HG02571 (cell line): ENCODE results near the gene APOB.
"Not testable (repeated sequence)": the region's sequence is repeated elsewhere in the genome, so short reads cannot be mapped to it uniquely, and the experiment has no call there.

Experiments
- ATAC-seq: cut with Tn5 transposase; IDR thresholded peaks from one replicate; pipeline ENCODE4 v1.9.1; 2021; ENCODE audit warnings: mild to moderate bottlenecking, moderate library complexity; ENCODE audit not compliant: unreplicated experiment

The APOB gene

GRCh38 chr2:21034156-21034971 lies 9.5 kb downstream of the APOB start:
- ATAC-seq, result no peak

GRCh38 chr2:21033237-21034155 lies 10.4 kb downstream of the APOB start:
- no peak for ATAC-seq

GRCh38 chr2:21032338-21033236 lies 11.3 kb downstream of the APOB start:
- ATAC-seq, result no peak

DNA sequence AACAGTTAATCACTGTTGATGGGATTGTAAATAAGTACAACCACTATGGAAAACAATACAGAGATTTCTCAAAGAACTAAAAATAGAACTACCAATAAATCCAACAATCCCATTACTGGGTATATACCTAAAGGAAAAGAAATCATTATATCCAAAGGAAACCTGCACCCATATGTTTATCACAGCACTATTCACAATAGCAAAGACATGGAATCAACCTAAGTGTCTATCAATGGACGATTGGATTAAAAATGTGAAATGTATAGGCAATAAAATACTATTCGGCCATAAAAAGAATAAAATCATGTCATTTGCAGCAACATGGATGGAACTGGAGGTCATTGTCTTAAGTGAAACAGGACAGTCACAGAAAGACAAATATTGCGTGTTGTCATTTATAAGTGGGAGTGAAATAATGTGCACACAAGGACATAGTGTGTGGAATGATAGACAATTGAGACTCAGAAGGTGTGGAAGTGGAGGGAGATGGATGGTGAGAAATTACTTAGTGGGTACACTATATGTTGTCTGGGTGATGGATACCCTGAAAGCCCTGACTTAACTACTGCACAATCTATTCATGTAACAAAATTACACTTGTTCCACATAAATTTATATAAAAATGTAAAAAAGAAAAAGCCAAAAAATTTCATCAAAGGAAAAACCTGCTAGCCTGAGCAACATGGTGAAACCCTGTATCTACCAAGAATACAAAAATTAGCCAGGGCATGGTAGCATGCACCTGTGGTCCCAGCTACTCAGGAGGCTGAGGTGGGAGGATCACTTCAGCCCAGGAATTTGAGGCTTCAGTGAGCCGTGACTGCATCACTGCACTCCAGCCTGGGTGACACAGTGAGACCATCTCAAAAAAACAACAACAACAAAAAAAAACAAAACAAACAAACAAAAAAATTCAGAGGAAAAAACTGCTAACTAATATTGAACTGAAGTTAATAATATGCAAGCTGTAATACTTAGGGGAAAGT lies 12.6 kb downstream of the APOB start:
- no peak for ATAC-seq

GRCh38 chr2:21029519-21029918 lies 14.4 kb downstream of the APOB start:
- no peak for ATAC-seq

GRCh38 chr2:21028951-21029350 lies 14.9 kb downstream of the APOB start:
- ATAC-seq, result not testable (repeated sequence)

DNA sequence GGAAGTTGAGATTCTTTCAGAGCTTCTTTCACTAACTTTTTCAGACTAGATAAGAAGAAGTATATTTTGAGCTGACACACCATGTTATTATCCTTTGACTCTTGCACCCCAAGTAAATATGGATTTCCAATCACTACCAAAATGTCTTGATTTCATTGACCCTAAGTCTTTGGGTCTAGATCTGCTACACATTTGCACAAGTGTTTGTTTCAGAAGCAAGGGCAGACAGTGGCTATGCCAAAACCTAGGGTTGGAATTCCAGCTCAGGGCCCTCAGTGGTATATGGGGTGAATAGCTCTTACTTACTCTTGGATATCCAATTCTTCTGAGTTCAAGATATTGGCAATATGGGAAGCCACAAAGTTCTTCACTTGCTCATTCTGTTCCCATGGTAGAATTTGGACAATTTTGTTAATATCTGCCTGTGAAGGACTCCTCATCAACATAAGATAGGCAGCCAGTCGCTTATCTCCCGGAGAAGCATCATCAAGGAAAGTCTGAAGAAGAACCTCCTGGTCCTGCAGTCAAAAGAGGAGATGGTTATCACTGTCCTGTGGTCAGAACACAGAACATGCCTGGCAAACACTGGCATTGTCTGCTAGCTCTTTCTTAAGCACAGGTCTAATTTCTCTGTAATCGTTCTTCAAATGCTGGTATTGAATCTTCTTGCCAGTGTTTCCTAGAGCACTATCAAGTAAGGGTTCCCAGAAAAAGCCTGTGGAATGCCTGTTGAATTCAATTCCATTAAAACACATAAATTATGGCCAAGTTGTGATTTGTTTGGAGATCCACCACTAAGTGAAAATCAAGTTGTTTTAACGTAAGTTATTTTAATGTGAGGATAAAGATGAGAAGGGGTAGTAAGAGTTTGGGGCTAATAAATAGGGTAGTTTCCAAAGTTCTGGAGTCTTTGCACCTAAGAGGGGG lies 15.6 kb downstream of the APOB start:
- ATAC-seq, result no peak

GRCh38 chr2:21026479-21027282 lies 17.2 kb downstream of the APOB start:
- ATAC-seq, result no peak

DNA sequence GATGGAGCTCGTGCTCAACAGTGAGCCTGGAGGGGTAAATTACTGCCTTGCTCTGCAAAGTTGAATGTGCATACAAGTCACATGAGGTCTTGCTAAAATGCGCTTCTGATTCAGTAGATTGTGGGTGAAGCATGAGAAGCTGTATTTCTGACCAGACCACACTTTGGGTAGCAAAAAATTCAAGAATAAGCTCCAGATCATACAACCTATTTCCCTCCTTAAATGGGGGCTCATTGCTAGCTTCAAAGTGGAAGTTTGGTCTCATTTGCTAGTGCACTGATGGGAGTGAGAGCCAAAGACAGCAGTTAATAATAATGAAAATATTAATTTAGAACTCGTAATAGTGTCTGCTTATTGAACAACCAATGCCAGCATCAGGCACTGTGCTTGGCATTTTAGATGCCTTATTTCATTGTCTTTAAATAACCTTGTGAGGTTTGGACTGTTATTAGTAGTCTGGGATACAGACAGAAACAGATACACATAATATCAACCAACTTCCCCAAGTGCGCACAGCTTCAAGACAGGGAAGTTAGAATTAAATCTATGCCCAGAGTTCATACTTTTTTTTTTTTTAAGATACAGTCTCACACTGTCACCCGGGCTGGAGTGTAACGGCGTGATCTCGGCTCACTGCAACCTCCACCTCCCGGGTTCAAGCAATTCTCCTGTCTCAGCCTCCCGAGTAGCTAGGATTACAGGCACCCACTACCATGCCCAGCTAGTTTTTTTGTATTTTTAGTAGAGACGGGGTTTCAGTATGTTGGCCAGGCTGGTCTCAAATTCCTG lies 18.0 kb downstream of the APOB start:
- ATAC-seq, result no peak

- no peak for ATAC-seq
These were observed 19.0 kb downstream of the APOB start for GRCh38 chr2:21024722-21025389.

DNA sequence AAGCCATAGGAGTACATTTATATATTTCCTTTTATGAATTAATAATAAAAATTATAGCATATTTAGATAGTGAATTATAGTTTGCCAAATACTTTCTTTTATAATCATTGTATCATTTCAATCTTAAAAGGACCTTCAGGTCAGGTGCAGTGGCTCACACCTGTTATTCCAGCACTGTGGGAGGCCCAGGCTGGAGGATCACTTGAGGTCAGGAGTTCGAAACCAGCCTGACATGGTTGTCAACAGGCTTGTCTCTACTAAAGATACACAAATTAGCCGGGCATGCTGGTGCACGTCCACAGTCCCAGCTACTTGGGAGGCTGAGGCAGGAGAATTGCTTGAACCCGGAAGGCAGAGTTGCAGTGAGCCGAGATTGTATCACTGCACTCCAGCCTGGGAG lies 19.7 kb downstream of the APOB start:
- ATAC-seq, result no peak

DNA sequence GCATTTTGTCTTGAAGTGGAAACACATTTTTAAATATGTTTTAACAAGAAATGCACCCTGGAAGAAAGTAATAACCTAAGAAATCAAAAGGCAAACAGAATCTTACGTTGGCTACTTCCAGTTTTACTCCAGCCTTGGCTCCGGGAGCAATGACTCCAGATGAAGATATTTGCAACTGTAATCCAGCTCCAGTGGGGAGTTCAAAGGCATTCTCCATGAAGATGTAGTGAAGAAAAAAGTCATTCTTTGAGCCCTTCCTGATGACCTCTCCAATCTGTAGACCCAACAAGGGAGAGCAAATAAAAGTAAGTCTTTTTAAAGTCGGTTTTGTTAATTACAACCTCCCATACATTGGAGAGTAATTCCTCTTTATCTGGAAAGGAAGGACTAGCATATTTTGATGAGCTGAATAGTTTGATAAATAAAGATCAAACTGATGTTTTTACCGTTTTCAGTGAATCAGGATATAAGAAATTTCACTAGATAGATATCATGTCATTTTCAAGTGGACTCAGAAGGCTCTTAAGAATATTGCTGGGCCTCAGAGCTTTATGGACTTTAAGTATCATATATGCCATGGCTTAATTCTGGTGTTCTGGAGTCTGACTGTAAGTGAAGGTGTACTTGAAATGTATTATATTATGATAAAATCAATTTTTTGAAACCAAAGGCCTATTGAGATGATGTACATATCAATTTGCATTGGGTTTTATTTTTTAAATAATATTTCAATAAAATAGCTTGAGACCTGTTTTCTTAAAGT lies 20.3 kb downstream of the APOB start:
- ATAC-seq, result no peak

- no peak for ATAC-seq
These were observed 21.0 kb downstream of the APOB start for GRCh38 chr2:21022792-21023367.

DNA sequence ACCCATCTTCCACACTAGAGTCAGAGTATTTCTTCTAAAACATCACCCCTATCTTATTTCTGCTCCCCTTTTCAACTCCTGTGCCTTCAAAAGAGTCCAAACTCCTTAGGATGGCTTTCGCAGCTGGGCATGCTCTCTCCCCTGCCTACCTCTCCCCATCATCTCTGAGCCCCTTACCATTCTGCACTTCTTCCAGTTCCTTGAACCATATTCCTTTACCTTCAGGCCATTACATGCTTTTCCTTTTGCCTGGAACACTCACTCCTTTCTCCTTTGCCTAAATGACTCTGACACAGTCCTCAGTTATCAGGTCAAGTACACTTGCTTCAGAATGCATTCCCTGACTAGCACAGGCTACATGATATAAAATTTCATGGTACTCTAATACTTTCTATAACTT lies 22.4 kb downstream of the APOB start:
- ATAC-seq, result no peak

GRCh38 chr2:21020668-21021288 lies 23.1 kb downstream of the APOB start:
- no peak for ATAC-seq
